ENCODE data around the gene NOXA1. TPM values are rescaled to one million over a fixed set of nuclear protein-coding genes. Genes with fewer than 3 reads are reported as not detected.

NOXA1 gene
- total and polyA plus RNA-seq, 2 donors from 2014 or later: 19.1 to 21.8 TPM

- peak in 1 of 5 donors; percentile 61 for DNase-seq
- Histone ChIP-seq H3K9ac (ENCODE audit: low read length in 3 of 3) (no peak overlapping the region), H3K27ac (ENCODE audit: low read depth in 2 of 2, low read length in 2 of 2) (peak overlapping the region; percentile 69 to 74), H3K9me3 (ENCODE audit: control insufficient read depth in 2 of 3, insufficient read depth in 1 of 3, low read length in 3 of 3) (no peaks in the 10 kb centered on the region), H3K4me1 (ENCODE audit: control insufficient read depth in 2 of 3, insufficient read depth in 2 of 3, low read depth in 1 of 3, low read length in 3 of 3) (peaks cover 0 to 4% (median 0%) of the 10 kb centered on the region in 3 donors), H3K4me3 (ENCODE audit: low read length in 3 of 3) (no peak overlapping the region), H3K36me3 (ENCODE audit: control insufficient read depth in 2 of 3, insufficient read depth in 3 of 3, low read length in 3 of 3) (no peaks in the 10 kb centered on the region), H3K27me3 (ENCODE audit: control insufficient read depth, insufficient read depth, low read length) (no peaks in the 10 kb centered on the region)
- TF ChIP-seq CTCF (IDR thresholded peaks at IDR 0.05; ENCODE audit: borderline replicate concordance, extremely low read depth, insufficient read depth): no peak
- FAIRE-seq: no peak
- intact Hi-C loops (cut with DNase I): no loop called here
Observed at GRCh38 chr9:137387891-137388560, 35.2 kb upstream of the NOXA1 start.

- Histone ChIP-seq H3K27me3 (ENCODE audit: control insufficient read depth, insufficient read depth, low read length) (no peaks in the 10 kb centered on the region), H3K4me3 (ENCODE audit: low read length in 3 of 3) (no peak overlapping the region), H3K9ac (ENCODE audit: low read length in 3 of 3) (no peak overlapping the region), H3K4me1 (ENCODE audit: control insufficient read depth in 2 of 3, insufficient read depth in 2 of 3, low read depth in 1 of 3, low read length in 3 of 3) (peaks cover 0 to 4% (median 0%) of the 10 kb centered on the region in 3 donors), H3K9me3 (ENCODE audit: control insufficient read depth in 2 of 3, insufficient read depth in 1 of 3, low read length in 3 of 3) (no peaks in the 10 kb centered on the region), H3K27ac (ENCODE audit: low read depth in 2 of 2, low read length in 2 of 2) (no peak overlapping the region), H3K36me3 (ENCODE audit: control insufficient read depth in 2 of 3, insufficient read depth in 3 of 3, low read length in 3 of 3) (no peaks in the 10 kb centered on the region)
- DNase-seq (peak in 1 of 5 donors; percentile 69), FAIRE-seq (no peak)
- intact Hi-C loops (cut with DNase I): no loop called here
- no peak for TF ChIP-seq CTCF (IDR thresholded peaks at IDR 0.05; ENCODE audit: borderline replicate concordance, extremely low read depth, insufficient read depth)
Observed at GRCh38 chr9:137388589-137389427, 34.4 kb upstream of the NOXA1 start.

- H3K36me3 ChIP-seq (ENCODE audit: control insufficient read depth in 2 of 3, insufficient read depth in 3 of 3, low read length in 3 of 3): no peaks in the 10 kb centered on the region
Observed at GRCh38 chr9:137389428-137389746, 33.8 kb upstream of the NOXA1 start.

More at GRCh38 chr9:137389428-137389746, 33.8 kb upstream of the NOXA1 start:
- peak in 1 of 5 donors; percentile 75 for DNase-seq
- H3K4me3 ChIP-seq (ENCODE audit: low read length in 3 of 3): no peak overlapping the region
- no peaks in the 10 kb centered on the region for H3K9me3 ChIP-seq (ENCODE audit: control insufficient read depth in 2 of 3, insufficient read depth in 1 of 3, low read length in 3 of 3)
- H3K27ac ChIP-seq (ENCODE audit: low read depth in 2 of 2, low read length in 2 of 2): no peak overlapping the region
- no peaks in the 10 kb centered on the region for H3K27me3 ChIP-seq (ENCODE audit: control insufficient read depth, insufficient read depth, low read length)
- FAIRE-seq: no peak
- no peak for TF ChIP-seq CTCF (IDR thresholded peaks at IDR 0.05; ENCODE audit: borderline replicate concordance, extremely low read depth, insufficient read depth)
- peaks cover 0 to 4% (median 0%) of the 10 kb centered on the region in 3 donors for H3K4me1 ChIP-seq (ENCODE audit: control insufficient read depth in 2 of 3, insufficient read depth in 2 of 3, low read depth in 1 of 3, low read length in 3 of 3)
- H3K9ac ChIP-seq (ENCODE audit: low read length in 3 of 3): no peak overlapping the region
- intact Hi-C loops (cut with DNase I): no loop called here
